ENCODE results near the gene SLC22A1.

GRCh38 chr6:160118620-160119229 lies 2.9 kb upstream of the SLC22A1 start:
- TF ChIP-seq CTCF (IDR thresholded peaks at IDR 0.05) (no peak), POLR2A (IDR thresholded peaks at IDR 0.05) (no peak)
